ENCODE data around the gene VPS39. TPM values are rescaled to one million over a fixed set of nuclear protein-coding genes. Genes with fewer than 3 reads are reported as not detected.

Gene VPS39
- total and polyA plus RNA-seq, 9 of the 15 experiments (the other 6 are each of a cell fraction or from before 2014, with no cell fraction given), result 3.2 to 37.3 (median 21.8) TPM

GRCh38 chr15:42111924-42112323 is 96.2 kb downstream of the VPS39 start (continued):
- no peak for TF ChIP-seq ZNF407 (IDR thresholded peaks at IDR 0.05; ENCODE audit: low read depth)
- no peak for TF ChIP-seq ZZZ3 (IDR thresholded peaks at IDR 0.05)
- TF ChIP-seq PHF8 (IDR thresholded peaks at IDR 0.05; ENCODE audit: borderline replicate concordance, low read length), result no peak

Measured in K562 (cell line).